ENCODE measurements around the gene CSE1L.
"Not testable (repeated sequence)": the region's sequence is repeated elsewhere in the genome, so short reads cannot be mapped to it uniquely, and the experiment has no call there.

CSE1L gene, protein sequence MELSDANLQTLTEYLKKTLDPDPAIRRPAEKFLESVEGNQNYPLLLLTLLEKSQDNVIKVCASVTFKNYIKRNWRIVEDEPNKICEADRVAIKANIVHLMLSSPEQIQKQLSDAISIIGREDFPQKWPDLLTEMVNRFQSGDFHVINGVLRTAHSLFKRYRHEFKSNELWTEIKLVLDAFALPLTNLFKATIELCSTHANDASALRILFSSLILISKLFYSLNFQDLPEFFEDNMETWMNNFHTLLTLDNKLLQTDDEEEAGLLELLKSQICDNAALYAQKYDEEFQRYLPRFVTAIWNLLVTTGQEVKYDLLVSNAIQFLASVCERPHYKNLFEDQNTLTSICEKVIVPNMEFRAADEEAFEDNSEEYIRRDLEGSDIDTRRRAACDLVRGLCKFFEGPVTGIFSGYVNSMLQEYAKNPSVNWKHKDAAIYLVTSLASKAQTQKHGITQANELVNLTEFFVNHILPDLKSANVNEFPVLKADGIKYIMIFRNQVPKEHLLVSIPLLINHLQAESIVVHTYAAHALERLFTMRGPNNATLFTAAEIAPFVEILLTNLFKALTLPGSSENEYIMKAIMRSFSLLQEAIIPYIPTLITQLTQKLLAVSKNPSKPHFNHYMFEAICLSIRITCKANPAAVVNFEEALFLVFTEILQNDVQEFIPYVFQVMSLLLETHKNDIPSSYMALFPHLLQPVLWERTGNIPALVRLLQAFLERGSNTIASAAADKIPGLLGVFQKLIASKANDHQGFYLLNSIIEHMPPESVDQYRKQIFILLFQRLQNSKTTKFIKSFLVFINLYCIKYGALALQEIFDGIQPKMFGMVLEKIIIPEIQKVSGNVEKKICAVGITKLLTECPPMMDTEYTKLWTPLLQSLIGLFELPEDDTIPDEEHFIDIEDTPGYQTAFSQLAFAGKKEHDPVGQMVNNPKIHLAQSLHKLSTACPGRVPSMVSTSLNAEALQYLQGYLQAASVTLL

GRCh38 chr20:49046087-49046900 lies at the start of gene CSE1L:
Gene CSE1L (plus strand): TSS chr20:49046312. CDS start chr20:49058464, 12,152 bp downstream.
- Histone ChIP-seq H3K9ac (ENCODE audit: low read length) (peak within 1 kb of the TSS; percentile 92), H3K4me1 (ENCODE audit: control insufficient read depth, insufficient read depth, low read length) (peaks cover 6% of the 10 kb centered on the region), H3K36me3 (ENCODE audit: control insufficient read depth, insufficient read depth, low read length) (no peaks in the 10 kb centered on the region), H3K27ac (ENCODE audit: low read depth, low read length) (peak within 1 kb of the TSS; percentile 87), H3K4me3 (ENCODE audit: low read length) (peak within 1 kb of the TSS; percentile 100), H3K27me3 (ENCODE audit: control insufficient read depth, insufficient read depth, low read length) (no peaks in the 10 kb centered on the region)

DNA sequence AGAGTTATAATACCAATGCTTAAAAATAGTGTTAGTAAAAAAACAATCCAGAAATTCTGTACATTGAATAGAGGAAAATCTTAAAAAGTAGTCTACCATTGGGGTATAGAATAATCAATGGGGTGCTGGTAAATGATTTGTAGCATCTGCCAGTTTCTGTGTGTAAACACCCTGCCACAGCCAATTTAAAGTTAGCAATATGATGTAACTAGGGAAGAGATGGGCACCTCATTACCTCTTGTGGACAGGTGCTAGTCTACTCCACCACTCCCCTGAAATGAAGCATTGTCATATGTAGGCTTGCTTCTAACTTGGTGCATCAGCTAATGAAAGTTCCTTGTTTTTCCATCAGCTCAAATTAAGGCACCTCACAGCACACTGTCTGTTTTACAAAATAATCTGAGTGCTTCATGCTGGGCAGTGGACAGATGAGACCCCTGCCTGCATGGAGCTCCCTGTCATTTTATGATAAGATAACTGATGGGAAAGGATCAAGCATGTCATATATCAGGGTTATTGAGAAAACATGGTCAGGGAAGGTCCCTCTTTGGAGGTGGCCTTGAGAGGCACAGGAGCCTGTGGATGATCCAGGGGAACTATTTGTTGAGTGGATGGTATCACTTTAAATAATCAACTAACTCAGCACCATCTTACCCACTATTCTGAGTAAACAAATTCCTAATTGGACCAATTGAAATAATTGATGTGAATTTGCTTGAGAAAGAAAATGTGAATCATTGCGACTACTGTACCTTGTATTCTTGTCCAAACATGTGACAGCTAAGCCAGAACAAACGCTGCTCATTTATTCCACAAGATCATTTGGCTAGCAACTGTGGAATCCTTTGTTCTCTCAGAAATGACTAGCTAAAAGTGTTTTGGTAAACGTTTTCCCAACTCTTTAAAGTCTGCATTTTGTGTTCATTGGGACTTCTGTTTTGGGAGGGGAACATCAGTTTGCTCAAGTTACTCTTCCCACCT lies 45.9 kb upstream of the CSE1L start:
- no peaks in the 10 kb centered on the region for H3K4me1 ChIP-seq (ENCODE audit: control insufficient read depth, insufficient read depth, low read length)
- H3K4me3 ChIP-seq (ENCODE audit: low read length) = no peak overlapping the region
- no peak overlapping the region for H3K27ac ChIP-seq (ENCODE audit: low read depth, low read length)
- H3K36me3 ChIP-seq (ENCODE audit: control insufficient read depth, insufficient read depth, low read length) = peaks cover 16% of the 10 kb centered on the region
- H3K9ac ChIP-seq (ENCODE audit: low read length) = no peak overlapping the region
- H3K27me3 ChIP-seq (ENCODE audit: control insufficient read depth, insufficient read depth, low read length) = no peaks in the 10 kb centered on the region

DNA sequence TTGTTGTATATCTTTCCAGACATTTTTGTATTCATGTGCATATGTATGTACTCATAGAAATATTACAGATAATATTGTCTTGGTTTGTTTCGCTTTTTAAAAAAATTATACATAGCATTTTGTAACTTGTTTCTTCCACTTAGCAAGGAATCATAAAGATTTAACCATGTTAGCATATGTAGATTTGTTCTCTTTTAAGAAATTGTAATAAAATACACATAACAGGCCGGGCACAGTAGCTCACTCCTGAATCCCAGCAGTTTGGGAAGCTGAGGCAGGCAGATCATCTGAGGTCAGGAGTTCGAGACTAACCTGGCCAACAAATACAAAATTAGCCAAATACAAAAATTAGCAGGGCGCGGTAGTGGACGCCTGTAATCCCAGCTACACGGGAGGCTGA lies 44.4 kb upstream of the CSE1L start:
- H3K9ac ChIP-seq (ENCODE audit: low read length) = no peak overlapping the region
- peaks cover 15% of the 10 kb centered on the region for H3K36me3 ChIP-seq (ENCODE audit: control insufficient read depth, insufficient read depth, low read length)
- H3K4me3 ChIP-seq (ENCODE audit: low read length) = no peak overlapping the region
- no peak overlapping the region for H3K27ac ChIP-seq (ENCODE audit: low read depth, low read length)
- no peaks in the 10 kb centered on the region for H3K27me3 ChIP-seq (ENCODE audit: control insufficient read depth, insufficient read depth, low read length)
- H3K4me1 ChIP-seq (ENCODE audit: control insufficient read depth, insufficient read depth, low read length) = no peaks in the 10 kb centered on the region

- no peaks in the 10 kb centered on the region for H3K4me1 ChIP-seq (ENCODE audit: control insufficient read depth, insufficient read depth, low read length)
- no peak overlapping the region for H3K9ac ChIP-seq (ENCODE audit: low read length)
- peaks cover 16% of the 10 kb centered on the region for H3K36me3 ChIP-seq (ENCODE audit: control insufficient read depth, insufficient read depth, low read length)
- H3K4me3 ChIP-seq (ENCODE audit: low read length) = no peak overlapping the region
- H3K27ac ChIP-seq (ENCODE audit: low read depth, low read length) = no peak overlapping the region
- no peaks in the 10 kb centered on the region for H3K27me3 ChIP-seq (ENCODE audit: control insufficient read depth, insufficient read depth, low read length)
Observed at GRCh38 chr20:49006446-49006980, 39.6 kb upstream of the CSE1L start.

GRCh38 chr20:49009899-49010631 lies 36.0 kb upstream of the CSE1L start:
- no peak overlapping the region for H3K9ac ChIP-seq (ENCODE audit: low read length)
- H3K4me3 ChIP-seq (ENCODE audit: low read length) = no peak overlapping the region
- H3K4me1 ChIP-seq (ENCODE audit: control insufficient read depth, insufficient read depth, low read length) = no peaks in the 10 kb centered on the region
- H3K36me3 ChIP-seq (ENCODE audit: control insufficient read depth, insufficient read depth, low read length) = peaks cover 39% of the 10 kb centered on the region
- no peaks in the 10 kb centered on the region for H3K27me3 ChIP-seq (ENCODE audit: control insufficient read depth, insufficient read depth, low read length)
- no peak overlapping the region for H3K27ac ChIP-seq (ENCODE audit: low read depth, low read length)

- no peaks in the 10 kb centered on the region for H3K27me3 ChIP-seq (ENCODE audit: control insufficient read depth, insufficient read depth, low read length)
- peaks cover 24% of the 10 kb centered on the region for H3K36me3 ChIP-seq (ENCODE audit: control insufficient read depth, insufficient read depth, low read length)
- H3K9ac ChIP-seq (ENCODE audit: low read length) = no peak overlapping the region
- no peak overlapping the region for H3K27ac ChIP-seq (ENCODE audit: low read depth, low read length)
- H3K4me1 ChIP-seq (ENCODE audit: control insufficient read depth, insufficient read depth, low read length) = no peaks in the 10 kb centered on the region
- no peak overlapping the region for H3K4me3 ChIP-seq (ENCODE audit: low read length)
Observed at GRCh38 chr20:49024220-49024619, 21.9 kb upstream of the CSE1L start.

- H3K27ac ChIP-seq (ENCODE audit: low read depth, low read length); H3K4me3 ChIP-seq (ENCODE audit: low read length); H3K9ac ChIP-seq (ENCODE audit: low read length); H3K4me1 ChIP-seq (ENCODE audit: control insufficient read depth, insufficient read depth, low read length); H3K27me3 ChIP-seq (ENCODE audit: control insufficient read depth, insufficient read depth, low read length): not testable (repeated sequence)
- H3K36me3 ChIP-seq (ENCODE audit: control insufficient read depth, insufficient read depth, low read length) = peaks cover 21% of the 10 kb centered on the region
Observed at GRCh38 chr20:49028177-49028576, 17.9 kb upstream of the CSE1L start.

GRCh38 chr20:49028684-49029083 lies 17.4 kb upstream of the CSE1L start:
- H3K9ac ChIP-seq (ENCODE audit: low read length) = no peak overlapping the region
- peaks cover 25% of the 10 kb centered on the region for H3K36me3 ChIP-seq (ENCODE audit: control insufficient read depth, insufficient read depth, low read length)

DNA sequence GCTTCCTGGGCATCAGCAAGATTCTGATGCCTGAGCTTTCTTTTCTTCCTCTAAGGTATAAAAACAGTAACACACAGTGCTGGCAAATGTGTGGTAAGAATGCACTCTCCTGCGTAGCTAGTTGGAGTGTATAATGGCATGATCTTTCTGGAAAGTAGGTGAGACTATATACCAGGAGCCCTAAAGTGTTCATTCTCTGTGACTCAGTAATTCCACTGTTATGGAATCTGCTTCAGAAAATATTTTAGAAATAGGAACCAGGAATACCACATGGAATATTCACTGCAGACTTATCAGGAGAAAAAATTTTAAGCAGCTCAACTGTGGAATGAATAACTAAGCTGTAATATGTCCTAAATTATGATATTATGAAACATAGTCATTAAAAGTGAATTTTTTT lies 16.9 kb upstream of the CSE1L start:
- Histone ChIP-seq H3K4me1 (ENCODE audit: control insufficient read depth, insufficient read depth, low read length) (no peaks in the 10 kb centered on the region), H3K9ac (ENCODE audit: low read length) (no peak overlapping the region), H3K27ac (ENCODE audit: low read depth, low read length) (no peak overlapping the region), H3K36me3 (ENCODE audit: control insufficient read depth, insufficient read depth, low read length) (peaks cover 23% of the 10 kb centered on the region), H3K4me3 (ENCODE audit: low read length) (no peak overlapping the region), H3K27me3 (ENCODE audit: control insufficient read depth, insufficient read depth, low read length) (no peaks in the 10 kb centered on the region)

More at GRCh38 chr20:49028684-49029083, 17.4 kb upstream of the CSE1L start:
- no peak overlapping the region for H3K27ac ChIP-seq (ENCODE audit: low read depth, low read length)
- no peaks in the 10 kb centered on the region for H3K4me1 ChIP-seq (ENCODE audit: control insufficient read depth, insufficient read depth, low read length)
- no peak overlapping the region for H3K4me3 ChIP-seq (ENCODE audit: low read length)
- H3K27me3 ChIP-seq (ENCODE audit: control insufficient read depth, insufficient read depth, low read length) = no peaks in the 10 kb centered on the region

GRCh38 chr20:49030954-49031619 lies 15.0 kb upstream of the CSE1L start:
- no peak overlapping the region for H3K9ac ChIP-seq (ENCODE audit: low read length)
- H3K4me1 ChIP-seq (ENCODE audit: control insufficient read depth, insufficient read depth, low read length) = no peaks in the 10 kb centered on the region
- no peak overlapping the region for H3K4me3 ChIP-seq (ENCODE audit: low read length)
- no peaks in the 10 kb centered on the region for H3K27me3 ChIP-seq (ENCODE audit: control insufficient read depth, insufficient read depth, low read length)
- peaks cover 16% of the 10 kb centered on the region for H3K36me3 ChIP-seq (ENCODE audit: control insufficient read depth, insufficient read depth, low read length)
- H3K27ac ChIP-seq (ENCODE audit: low read depth, low read length) = no peak overlapping the region
